Pancreas (tissue), 10 donors: ENCODE results near the gene PTPRR. TPM values are rescaled to one million over a fixed set of nuclear protein-coding genes. Genes with fewer than 3 reads are reported as not detected.
A peak's percentile ranks its signal among the peaks of the same experiment; 100 is the strongest.

Experiments
- ATAC-seq, 4 donors: fragments of 200-7000 bp; cut with Tn5 transposase; one replicate each; pipeline versions ENCODE4 v1.8.0 to v1.9.1; 2020; ENCODE audit warnings: mild to moderate bottlenecking in 4 of 4, moderate library complexity in 4 of 4
- DNase-seq, 6 donors: peaks; one replicate each; pipeline ENCODE4 v3.0.0-alpha.2; 2020
- FAIRE-seq: peaks from 2 replicates; lab custom pipeline; 2012; peaks lifted over from hg19 to GRCh38; lab: Jason Lieb, UNC
- H3K27ac ChIP-seq, 4 donors: fragments of 200-600 bp; sonication (generic); 1 replicate in 3 of 4; 2 replicates in 1 of 4; pipeline versions ENCODE4 v1.5.0 to v1.8.0; 2020
- H3K27me3 ChIP-seq, 4 donors: fragments of 200-600 bp; one replicate each; pipeline ENCODE4 v1.8.0; 2021
- H3K36me3 ChIP-seq, 3 donors: fragments of 200-600 bp; sonication (generic) in 1 of 3; one replicate each; pipeline versions ENCODE4 v1.5.0 to v1.8.0; 2020 to 2021
- H3K4me1 ChIP-seq, 3 donors: fragments of 200-600 bp; one replicate each; pipeline ENCODE4 v1.8.0; 2021
- H3K4me3 ChIP-seq, 4 donors: fragments of 200-600 bp; sonication (generic) in 2 of 4; one replicate each; pipeline versions ENCODE4 v1.5.0 to v1.8.0; 2020 to 2021
- H3K9me3 ChIP-seq, 4 donors: fragments of 200-600 bp; one replicate each; pipeline ENCODE4 v1.8.0; 2021
- WGBS, 2 donors: extraction: QIAGEN DNeasy Blood & Tissue Kit; methylation state at CpG; one replicate each; pipeline ENCODE4 v1.1.7; 2013; 5-methylcytosine and 5-hydroxymethylcytosine counted together
- intact Hi-C, 3 donors: fragments of 100-400 bp; cut with DNase I; formaldehyde crosslinking; loops; one replicate each; pipeline versions ENCODE4 v1.11.1 to v1.14.2; 2022
- polyA plus RNA-seq, 2 donors: library from polyadenylated mRNA; stranded (reverse); fragments of 200-250 nt; gene quantifications; one replicate each; pipeline ENCODE4 v1.2.3, GENCODE V29; 2013
- total RNA-seq, 6 donors: library from RNA; stranded (reverse); fragmentation: NEBNext Ultra II Directional in 4 of 6; extraction: Animal tissue kit (Norgen Biotek cat#: 25700) in 4 of 6; gene quantifications; one replicate each; pipeline versions ENCODE4 v1.2.1 to v1.2.4, GENCODE V29; 2021 to 2023
- TF ChIP-seq, protein P1 (sequence below), 4 donors: fragments of 200-600 bp; sonication (generic) in 3 of 4; IDR thresholded peaks; one replicate each; pipeline versions ENCODE4 v1.5.0 to v1.8.0; 2021; ENCODE audit warnings: antibody characterized with exemption in 4 of 4
- donor health status: healthy with polysubstance abuse.
- donor health status: DM: no; HTN: no; CAD: no; lungs with moderate emphysema.
- donor health status: DM: no; HTN: no; CAD: no.
- donor health status: control.
- donor health status: control.
- donor health status: Bipolar disorder and iron deficiency.
- donor health status: DM: yes; HTN: yes; CAD: no.
- donor health status: DM: no; HTN: no; CAD: no.
- donor health status: DM: no; HTN: no; CAD: no.
- donor health status: DM: yes; HTN: yes; CAD: no.

PTPRR gene
- total and polyA plus RNA-seq, 8 donors: 0.14 to 0.72 (median 0.23) TPM; not detected in 3

DNA sequence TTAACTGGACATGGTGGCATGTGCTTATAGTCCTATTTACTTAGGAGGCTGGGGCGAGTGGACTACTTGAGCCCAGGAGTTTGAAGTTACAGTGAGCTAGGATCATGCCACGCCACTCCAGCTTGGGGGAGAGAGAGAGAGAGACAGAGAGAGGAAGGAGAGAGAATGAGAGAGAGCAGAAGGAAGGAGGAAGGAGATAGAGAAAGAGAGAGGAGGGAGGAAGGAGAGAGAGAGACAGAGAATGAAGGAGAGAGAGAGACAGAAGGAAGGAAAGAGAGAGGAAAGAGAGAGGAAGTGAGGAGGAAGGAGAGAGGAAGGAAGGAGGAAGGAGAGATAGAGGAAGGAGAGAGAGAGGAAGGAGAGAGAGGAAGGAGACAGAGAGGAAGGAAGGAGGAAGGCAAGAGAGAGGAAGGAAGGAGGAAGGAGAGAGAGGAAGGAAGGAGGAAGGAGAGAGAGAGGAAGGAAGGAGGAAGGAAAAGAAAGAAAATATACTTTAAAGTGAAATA lies 189.8 kb downstream of the PTPRR start:
- TF ChIP-seq, protein P1, sequence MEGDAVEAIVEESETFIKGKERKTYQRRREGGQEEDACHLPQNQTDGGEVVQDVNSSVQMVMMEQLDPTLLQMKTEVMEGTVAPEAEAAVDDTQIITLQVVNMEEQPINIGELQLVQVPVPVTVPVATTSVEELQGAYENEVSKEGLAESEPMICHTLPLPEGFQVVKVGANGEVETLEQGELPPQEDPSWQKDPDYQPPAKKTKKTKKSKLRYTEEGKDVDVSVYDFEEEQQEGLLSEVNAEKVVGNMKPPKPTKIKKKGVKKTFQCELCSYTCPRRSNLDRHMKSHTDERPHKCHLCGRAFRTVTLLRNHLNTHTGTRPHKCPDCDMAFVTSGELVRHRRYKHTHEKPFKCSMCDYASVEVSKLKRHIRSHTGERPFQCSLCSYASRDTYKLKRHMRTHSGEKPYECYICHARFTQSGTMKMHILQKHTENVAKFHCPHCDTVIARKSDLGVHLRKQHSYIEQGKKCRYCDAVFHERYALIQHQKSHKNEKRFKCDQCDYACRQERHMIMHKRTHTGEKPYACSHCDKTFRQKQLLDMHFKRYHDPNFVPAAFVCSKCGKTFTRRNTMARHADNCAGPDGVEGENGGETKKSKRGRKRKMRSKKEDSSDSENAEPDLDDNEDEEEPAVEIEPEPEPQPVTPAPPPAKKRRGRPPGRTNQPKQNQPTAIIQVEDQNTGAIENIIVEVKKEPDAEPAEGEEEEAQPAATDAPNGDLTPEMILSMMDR (IDR thresholded peaks at IDR 0.05): no peak
- Histone ChIP-seq H3K4me3 (no peak overlapping the region), H3K9me3 (no peaks in the 10 kb centered on the region), H3K27ac (no peak overlapping the region), H3K27me3 (no peaks in the 10 kb centered on the region), H3K4me1 (no peaks in the 10 kb centered on the region), H3K36me3 (no peaks in the 10 kb centered on the region)
- intact Hi-C loops: loop anchor here in 1 of 3 donors (5.0 to 10.0 kb wide), 2 partner anchors 114 to 848 kb away; no protein-coding TSS in a partner anchor
- 49 to 69% methylated on average over 2 of the region's 2 CpGs for WGBS, 2 donors
- no peak for DNase-seq
- no peak for FAIRE-seq
- ATAC-seq: no peak

DNA sequence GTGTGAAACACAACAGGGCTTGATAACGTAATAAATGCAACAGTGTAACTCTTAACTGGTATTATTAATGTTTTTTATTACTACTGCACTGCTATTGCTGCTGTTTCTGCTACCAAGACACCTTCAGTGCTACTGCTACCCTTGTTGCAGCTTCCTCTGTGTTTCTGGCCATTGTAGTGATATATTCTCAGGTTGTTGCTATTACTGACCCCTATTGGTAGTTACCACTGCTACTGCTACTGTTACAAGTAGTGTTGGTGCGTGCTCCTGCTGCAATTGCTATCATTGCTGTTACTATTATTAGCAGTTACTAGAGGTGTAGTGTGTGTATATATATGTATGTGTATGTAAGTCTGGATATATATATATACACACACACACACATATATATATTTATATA lies 196.1 kb downstream of the PTPRR start:
- TF ChIP-seq, protein P1 (IDR thresholded peaks at IDR 0.05): no peak
- ATAC-seq (no peak), DNase-seq (no peak), FAIRE-seq (no peak)
- no peaks in the 10 kb centered on the region for H3K36me3 ChIP-seq
- no peak overlapping the region for H3K4me3 ChIP-seq
- intact Hi-C loops: loop anchor here in 2 of 3 donors (5.0 kb wide), 2 partner anchors 132 to 137 kb away; no protein-coding TSS in a partner anchor
- no peaks in the 10 kb centered on the region for H3K4me1 ChIP-seq
- H3K9me3 ChIP-seq: no peaks in the 10 kb centered on the region
- 77 to 80% methylated on average over 2 of the region's 2 CpGs for WGBS, 2 donors
- H3K27ac ChIP-seq: no peak overlapping the region
- H3K27me3 ChIP-seq: no peaks in the 10 kb centered on the region

DNA sequence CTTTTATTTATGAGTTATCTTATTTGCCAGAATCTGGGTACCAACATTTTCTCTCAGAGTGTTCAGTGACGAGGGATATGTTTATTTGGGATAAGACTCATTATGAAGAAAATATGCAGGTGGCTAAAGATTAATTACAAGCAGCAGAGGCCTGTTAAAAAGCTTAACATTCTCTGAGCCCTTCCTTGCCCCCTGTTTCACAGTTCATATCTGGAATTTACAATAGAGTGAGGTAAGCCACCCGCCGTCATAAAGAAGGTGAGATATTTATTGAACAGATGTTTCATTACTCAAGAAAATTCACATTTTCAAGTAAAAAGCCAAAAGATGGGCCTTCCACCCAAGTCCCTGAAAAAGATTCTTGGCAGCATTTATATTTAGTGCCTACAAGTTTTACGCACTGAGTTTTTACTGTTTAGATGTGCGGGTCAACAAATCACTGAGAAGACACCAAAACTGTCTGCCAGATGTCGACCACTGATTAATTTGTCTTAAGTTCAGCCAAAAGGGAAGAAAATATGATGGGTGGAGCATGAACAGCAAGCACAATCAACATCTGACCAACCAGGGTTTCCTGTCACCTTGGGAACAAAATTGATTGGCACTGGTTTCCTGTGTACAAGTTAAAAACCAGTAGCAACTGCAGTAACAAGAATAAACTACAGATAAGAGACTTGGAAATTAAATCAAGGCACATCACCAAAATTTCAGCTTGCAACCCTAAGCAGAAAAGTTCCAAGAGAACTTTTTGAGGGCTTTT lies 197.8 kb downstream of the PTPRR start:
- no peaks in the 10 kb centered on the region for H3K27me3 ChIP-seq
- H3K4me1 ChIP-seq: no peaks in the 10 kb centered on the region
- no peak overlapping the region for H3K27ac ChIP-seq
- WGBS, 2 donors: 55 to 59% methylated on average over 6 of the region's 6 CpGs
- TF ChIP-seq, protein P1 (IDR thresholded peaks at IDR 0.05): no peak
- intact Hi-C loops: loop anchor here in 2 of 3 donors (5.0 kb wide), 2 partner anchors 130 to 135 kb away; no protein-coding TSS in a partner anchor
- DNase-seq (no peak), ATAC-seq (peak in 1 of 4 donors; percentile 42), FAIRE-seq (no peak)
- H3K36me3 ChIP-seq: no peaks in the 10 kb centered on the region
- H3K9me3 ChIP-seq: no peaks in the 10 kb centered on the region
- H3K4me3 ChIP-seq: no peak overlapping the region

DNA sequence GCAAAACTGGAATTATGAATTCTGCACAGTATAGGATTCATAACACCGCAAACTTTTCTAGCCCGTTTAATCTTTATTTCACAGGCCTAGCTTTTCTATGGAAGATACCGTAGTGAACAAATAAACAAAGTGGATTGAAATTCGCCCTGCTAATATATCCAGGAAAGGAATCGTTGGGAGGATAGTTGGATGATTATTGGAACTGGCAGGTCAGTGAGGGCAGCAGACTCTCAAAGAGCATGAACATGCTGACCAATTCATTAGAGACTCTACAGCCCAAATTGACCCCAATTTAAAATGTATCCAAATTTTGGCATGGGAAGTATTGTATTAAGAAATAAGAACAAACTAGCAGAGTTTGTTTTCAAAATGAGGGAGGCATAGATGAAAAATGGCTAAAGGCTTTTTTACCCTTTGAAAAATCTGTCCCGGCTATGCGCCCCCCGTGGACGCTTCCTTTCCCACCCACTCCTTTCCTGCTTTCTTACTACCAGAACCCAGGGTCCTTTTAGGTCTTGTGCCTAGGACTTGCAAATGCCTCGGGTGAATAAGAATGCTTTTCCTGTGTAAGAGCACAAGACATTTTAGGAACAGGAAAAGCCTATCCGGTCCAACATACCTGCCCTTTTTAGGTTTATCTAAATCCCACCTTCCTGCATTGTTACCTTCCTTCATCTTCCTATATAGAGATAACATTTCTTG lies 198.7 kb downstream of the PTPRR start:
- TF ChIP-seq, protein P1 (IDR thresholded peaks at IDR 0.05): no peak
- intact Hi-C loops: loop anchor here in 2 of 3 donors (5.0 kb wide), 2 partner anchors 130 to 135 kb away; no protein-coding TSS in a partner anchor
- H3K4me3 ChIP-seq: no peak overlapping the region
- 71 to 73% methylated on average over 11 of the region's 11 CpGs for WGBS, 2 donors
- H3K27ac ChIP-seq: no peak overlapping the region
- no peak for ATAC-seq
- DNase-seq: no peak
- H3K9me3 ChIP-seq: no peaks in the 10 kb centered on the region
- FAIRE-seq: no peak
- H3K36me3 ChIP-seq: no peaks in the 10 kb centered on the region
- no peaks in the 10 kb centered on the region for H3K4me1 ChIP-seq
- no peaks in the 10 kb centered on the region for H3K27me3 ChIP-seq
